Mesendoderm (in vitro differentiated cells): Measurements from ENCODE around the gene FUT1. TPM values are rescaled to one million over a fixed set of nuclear protein-coding genes. Genes with fewer than 3 reads are reported as not detected.

Experiments used
- DNase-seq: peaks from one replicate; pipeline ENCODE4 v3.0.0; 2013
- H2AK5ac ChIP-seq: 2 replicates; pipeline ENCODE4 v1.6.1; 2013; ENCODE audit warnings: low read length, inconsistent platforms
- H2BK120ac ChIP-seq: 2 replicates; pipeline ENCODE4 v1.6.1; 2013; ENCODE audit warnings: low read depth, mild to moderate bottlenecking, low read length, moderate library complexity, mixed read lengths
- H2BK15ac ChIP-seq: replicated peaks from 2 replicates; pipeline ENCODE4 v1.6.1; 2013; ENCODE audit warnings: low read depth, mild to moderate bottlenecking, moderate library complexity
- H2BK5ac ChIP-seq: 2 replicates; pipeline ENCODE4 v1.6.1; 2013; ENCODE audit warnings: low read length, inconsistent platforms
- H3K18ac ChIP-seq: 2 replicates; pipeline ENCODE4 v1.6.1; 2013; ENCODE audit warnings: mild to moderate bottlenecking, low read length, mixed read lengths
- H3K23ac ChIP-seq: one replicate; pipeline ENCODE4 v1.6.1; 2013; ENCODE audit warnings: low read length
- H3K27ac ChIP-seq: 2 replicates; pipeline ENCODE4 v1.5.1; 2013; ENCODE audit warnings: low read depth, mild to moderate bottlenecking, inconsistent platforms, low read length, moderate library complexity
- H3K27me3 ChIP-seq: 2 replicates; pipeline ENCODE4 v1.6.1; 2013; ENCODE audit warnings: low read length, control low read depth, mild to moderate bottlenecking, inconsistent platforms; ENCODE audit not compliant: insufficient read depth, poor library complexity
- H3K36me3 ChIP-seq: 2 replicates; pipeline ENCODE4 v1.6.1; 2013; ENCODE audit warnings: low read length, inconsistent platforms; ENCODE audit not compliant: control insufficient read depth, insufficient read depth
- H3K4ac ChIP-seq: one replicate; pipeline ENCODE4 v1.6.1; 2013; ENCODE audit warnings: low read depth, mild to moderate bottlenecking, low read length, moderate library complexity
- H3K4me1 ChIP-seq: 2 replicates; pipeline ENCODE4 v1.6.1; 2013; ENCODE audit warnings: low read depth, low read length, inconsistent platforms; ENCODE audit not compliant: control insufficient read depth
- H3K4me2 ChIP-seq: 2 replicates; pipeline ENCODE4 v1.6.1; 2013; ENCODE audit warnings: low read length
- H3K4me3 ChIP-seq: 2 replicates; pipeline ENCODE4 v1.5.1; 2013; ENCODE audit warnings: mild to moderate bottlenecking, low read length
- H3K56ac ChIP-seq: one replicate; pipeline ENCODE4 v1.6.1; 2013; ENCODE audit warnings: low read length
- H3K79me1 ChIP-seq: 2 replicates; pipeline ENCODE4 v1.6.1; 2013; ENCODE audit warnings: low read length, inconsistent platforms
- H3K79me2 ChIP-seq: 2 replicates; pipeline ENCODE4 v1.6.1; 2013; ENCODE audit warnings: mild to moderate bottlenecking, low read length; ENCODE audit not compliant: control insufficient read depth, insufficient read depth
- H3K9ac ChIP-seq: 2 replicates; pipeline ENCODE4 v1.6.1; 2013; ENCODE audit warnings: low read length, inconsistent platforms
- H4K5ac ChIP-seq: one replicate; pipeline ENCODE4 v1.6.1; 2013; ENCODE audit warnings: low read length
- H4K8ac ChIP-seq: one replicate; pipeline ENCODE4 v1.6.1; 2013; ENCODE audit warnings: low read depth, mild to moderate bottlenecking, control low read depth, low read length, moderate library complexity
- WGBS: extraction: QIAGEN DNeasy Blood & Tissue Kit; methylation state at CpG from one replicate; pipeline ENCODE4 v1.1.7; 2013; ENCODE audit warnings: low lambda C conversion rate, missing lambda C conversion rate; ENCODE audit not compliant: insufficient coverage; ENCODE audit errors: extremely low coverage; 5-methylcytosine and 5-hydroxymethylcytosine counted together
- polyA plus RNA-seq, 2 experiments: library from polyadenylated mRNA; stranded (reverse); fragments of 200-250 nt; gene quantifications; one replicate each; pipeline ENCODE4 v1.2.3, GENCODE V29; 2013

FUT1 gene
- 3.4 TPM for polyA plus RNA-seq (2013, experiment 1 of 2)
- polyA plus RNA-seq (2013, experiment 2 of 2): 3.4 TPM

GRCh38 chr19:48752496-48753365, at the start of gene FUT1:
Gene FUT1 (minus strand): TSS chr19:48752641. CDS start chr19:48751281, 1,360 bp downstream.
- Histone ChIP-seq H3K27ac (no peak within 1 kb of the TSS), H3K36me3 (peaks cover 2% of the 10 kb centered on the region), H2AK5ac (no peak within 1 kb of the TSS), H3K9ac (peak within 1 kb of the TSS; percentile 59), H3K79me1 (peaks cover 3% of the 10 kb centered on the region), H3K18ac (peak within 1 kb of the TSS; percentile 54), H4K5ac (no peak within 1 kb of the TSS), H3K23ac (no peak within 1 kb of the TSS), H2BK15ac (no peak within 1 kb of the TSS), H2BK5ac (no peak within 1 kb of the TSS), H3K27me3 (no peaks in the 10 kb centered on the region), H3K4me1 (no peaks in the 10 kb centered on the region), H3K4me3 (peak within 1 kb of the TSS; percentile 71), H3K4ac (peak within 1 kb of the TSS; percentile 17), H4K8ac (no peak within 1 kb of the TSS), H2BK120ac (no peak within 1 kb of the TSS), H3K4me2 (peak within 1 kb of the TSS; percentile 70), H3K56ac (peak within 1 kb of the TSS; percentile 91), H3K79me2 (peaks cover 4% of the 10 kb centered on the region)
- no CpG with 5 or more reads among the region's 73 CpGs for WGBS
- DNase-seq: peak; percentile 94

GRCh38 chr19:48799358-48800300, 47.2 kb upstream of the FUT1 start:
- Histone ChIP-seq H2BK5ac (no peak overlapping the region), H4K5ac (no peak overlapping the region), H3K4me1 (peaks cover 3% of the 10 kb centered on the region), H3K79me1 (no peaks in the 10 kb centered on the region), H2BK120ac (no peak overlapping the region), H3K4me3 (no peak overlapping the region), H3K56ac (no peak overlapping the region), H3K27me3 (no peaks in the 10 kb centered on the region), H3K79me2 (no peaks in the 10 kb centered on the region), H3K18ac (no peak overlapping the region), H3K4ac (no peak overlapping the region), H3K4me2 (no peak overlapping the region), H3K36me3 (no peaks in the 10 kb centered on the region), H2AK5ac (no peak overlapping the region), H3K23ac (no peak overlapping the region), H3K9ac (no peak overlapping the region), H3K27ac (no peak overlapping the region), H2BK15ac (no peak overlapping the region), H4K8ac (no peak overlapping the region)
- WGBS: no CpG with 5 or more reads among the region's 44 CpGs
- no peak for DNase-seq

GRCh38 chr19:48798937-48799336, 46.5 kb upstream of the FUT1 start:
- Histone ChIP-seq H2BK120ac (no peak overlapping the region), H2BK5ac (no peak overlapping the region), H3K4me2 (no peak overlapping the region), H3K79me1 (no peaks in the 10 kb centered on the region), H3K9ac (no peak overlapping the region), H3K4me1 (peaks cover 3% of the 10 kb centered on the region), H3K23ac (no peak overlapping the region), H4K8ac (no peak overlapping the region), H3K36me3 (no peaks in the 10 kb centered on the region), H3K56ac (no peak overlapping the region), H2AK5ac (no peak overlapping the region), H4K5ac (no peak overlapping the region), H2BK15ac (no peak overlapping the region), H3K18ac (no peak overlapping the region), H3K4me3 (no peak overlapping the region), H3K4ac (no peak overlapping the region), H3K27me3 (no peaks in the 10 kb centered on the region), H3K27ac (no peak overlapping the region), H3K79me2 (no peaks in the 10 kb centered on the region)
- WGBS: no CpG with 5 or more reads among the region's 6 CpGs
- peak; percentile 66 for DNase-seq

GRCh38 chr19:48797103-48797502, 44.7 kb upstream of the FUT1 start:
- Histone ChIP-seq H3K56ac (no peak overlapping the region), H2BK5ac (no peak overlapping the region), H3K4me3 (no peak overlapping the region), H3K4me1 (peaks cover 3% of the 10 kb centered on the region), H3K79me1 (no peaks in the 10 kb centered on the region), H3K27ac (no peak overlapping the region), H3K23ac (no peak overlapping the region), H3K36me3 (no peaks in the 10 kb centered on the region), H2AK5ac (no peak overlapping the region), H3K18ac (no peak overlapping the region), H3K27me3 (no peaks in the 10 kb centered on the region), H2BK120ac (no peak overlapping the region), H3K4me2 (no peak overlapping the region), H3K9ac (no peak overlapping the region), H3K79me2 (no peaks in the 10 kb centered on the region), H2BK15ac (no peak overlapping the region), H4K8ac (no peak overlapping the region), H4K5ac (no peak overlapping the region), H3K4ac (no peak overlapping the region)
- no peak for DNase-seq
- no CpG with 5 or more reads among the region's 7 CpGs for WGBS

- Histone ChIP-seq H3K4ac (no peak overlapping the region), H2BK15ac (no peak overlapping the region), H3K23ac (no peak overlapping the region), H4K8ac (no peak overlapping the region), H3K4me3 (no peak overlapping the region), H3K27ac (no peak overlapping the region), H2AK5ac (no peak overlapping the region), H3K18ac (no peak overlapping the region), H3K27me3 (no peaks in the 10 kb centered on the region), H3K79me2 (no peaks in the 10 kb centered on the region), H3K4me2 (no peak overlapping the region), H3K79me1 (no peaks in the 10 kb centered on the region), H3K56ac (no peak overlapping the region), H3K9ac (no peak overlapping the region), H3K36me3 (no peaks in the 10 kb centered on the region), H2BK5ac (no peak overlapping the region), H3K4me1 (peaks cover 3% of the 10 kb centered on the region), H4K5ac (no peak overlapping the region), H2BK120ac (no peak overlapping the region)
- no peak for DNase-seq
- no CpG with 5 or more reads among the region's 20 CpGs for WGBS
Measured at GRCh38 chr19:48796298-48797083, 44.0 kb upstream of the FUT1 start.
